K562 (cell line): ENCODE measurements around the gene DNAH17. TPM values are rescaled to one million over a fixed set of nuclear protein-coding genes. Genes with fewer than 3 reads are reported as not detected.

Source experiments
- ATAC-seq: fragments of 200-7000 bp; cut with Tn5 transposase; 3 replicates; pipeline ENCODE4 v1.9.1; 2020; ENCODE audit warnings: moderate library complexity
- BruUV-seq: library from RNA; stranded (reverse); fragments of 400-500 nt; replicated peaks from 2 replicates; lab custom pipeline; 2021; lab: Mats Ljungman, UMichigan
- CTCF ChIA-PET: fragments of 300-600 bp; formaldehyde crosslinking; extraction: SDS; loops from one replicate; lab custom pipeline; 2021; ENCODE audit warnings: low intra/inter-chr PET ratio; lab: Yijun Ruan, JAX
- POLR2A ChIA-PET: fragments of 300-600, 350-650 bp; sonication (Branson Sonifier 250); formaldehyde crosslinking; extraction: SDS; loops from one replicate; lab custom pipeline; 2021; ENCODE audit warnings: antibody characterized with exemption, inconsistent platforms; lab: Yijun Ruan, JAX
- DNase-seq, 4 experiments: peaks; one replicate each; pipeline versions ENCODE4 v3.0.0 to v3.0.0-alpha.2; 2011 to 2018; ENCODE audit warnings: low spot score in 3 of 4, mixed read lengths in 3 of 4; ENCODE audit errors: extremely low read depth in 1 of 4
- FAIRE-seq: peaks from 2 replicates; lab custom pipeline; 2011; peaks lifted over from hg19 to GRCh38; lab: Jason Lieb, UNC
- H2AFZ ChIP-seq: 2 replicates; pipeline ENCODE4 v1.6.0; 2011; ENCODE audit warnings: low read depth, low read length, control low read depth, inconsistent platforms
- H3K27ac ChIP-seq: fragments of 200-600 bp; 3 replicates; pipeline ENCODE4 v1.8.0; 2011; ENCODE audit warnings: low read depth, mild to moderate bottlenecking, control low read depth, inconsistent platforms, low read length, moderate library complexity, mixed read lengths; ENCODE audit errors: extremely low read depth
- H3K27me3 ChIP-seq, 2 experiments: fragments of 300-600 bp in 1 of 2; 2 replicates in 1 of 2; 3 replicates in 1 of 2; pipeline versions ENCODE4 v1.6.0 to v1.8.0; 2011; ENCODE audit warnings: inconsistent platforms in 2 of 2, low read length in 2 of 2, mild to moderate bottlenecking in 1 of 2, mixed read lengths in 1 of 2, moderate library complexity in 1 of 2; ENCODE audit not compliant: control insufficient read depth in 2 of 2, insufficient read depth in 2 of 2
- H3K36me3 ChIP-seq: fragments of 300-600 bp; 3 replicates; pipeline ENCODE4 v1.8.0; 2011; ENCODE audit warnings: mild to moderate bottlenecking, low read length, inconsistent platforms; ENCODE audit not compliant: control insufficient read depth, insufficient read depth
- H3K4me1 ChIP-seq, 2 experiments: fragments of 200-600 bp in 1 of 2; replicated peaks in 1 of 2; 2 replicates in 1 of 2; 3 replicates in 1 of 2; pipeline versions ENCODE4 v1.5.1 to v1.8.0; 2011; ENCODE audit warnings: inconsistent platforms in 2 of 2, low read length in 2 of 2, mild to moderate bottlenecking in 1 of 2, mixed read lengths in 1 of 2, moderate library complexity in 1 of 2; ENCODE audit not compliant: control insufficient read depth in 2 of 2, insufficient read depth in 2 of 2
- H3K4me2 ChIP-seq: 2 replicates; pipeline ENCODE4 v1.6.1; 2011; ENCODE audit warnings: low read length, control low read depth, inconsistent platforms, mixed read lengths; ENCODE audit not compliant: insufficient read depth
- H3K4me3 ChIP-seq: fragments of 200-600 bp; sonication (generic), shearing (Covaris generic); 2 replicates; pipeline ENCODE4 v1.5.1; 2016; ENCODE audit warnings: control low read depth, inconsistent platforms
- H3K79me2 ChIP-seq: fragments of 200-600 bp; 3 replicates; pipeline ENCODE4 v1.8.0; 2011; ENCODE audit warnings: low read length, inconsistent platforms; ENCODE audit not compliant: control insufficient read depth, insufficient read depth
- H3K9ac ChIP-seq, 2 experiments: 2 replicates each; pipeline versions ENCODE4 v1.6.0 to v1.6.1; 2011; ENCODE audit warnings: low read depth in 2 of 2, low read length in 2 of 2, control low read depth in 1 of 2, inconsistent platforms in 1 of 2, mild to moderate bottlenecking in 1 of 2, mixed read lengths in 1 of 2; ENCODE audit not compliant: insufficient read depth in 1 of 2
- H3K9me1 ChIP-seq: one replicate; pipeline ENCODE4 v1.6.0; 2011; ENCODE audit warnings: inconsistent platforms, mild to moderate bottlenecking, low read length, moderate library complexity; ENCODE audit not compliant: control insufficient read depth, insufficient read depth
- H3K9me3 ChIP-seq: replicated peaks from 2 replicates; pipeline ENCODE4 v1.5.1; 2011; ENCODE audit warnings: low read depth, low read length, inconsistent platforms; ENCODE audit not compliant: control insufficient read depth, insufficient read depth
- H4K20me1 ChIP-seq: replicated peaks from 2 replicates; pipeline ENCODE4 v1.6.1; 2011; ENCODE audit warnings: low read length, inconsistent platforms, mixed read lengths; ENCODE audit not compliant: control insufficient read depth, insufficient read depth
- BCL6 ChIP-seq: fragments of 250-450 bp; sonication (Bioruptor Pico); IDR thresholded peaks from 2 replicates; pipeline ENCODE4 v1.4.0; 2020
- BCOR ChIP-seq: fragments of 450-650 bp; IDR thresholded peaks from 2 replicates; pipeline ENCODE4 v1.6.1; 2016
- BRD9 ChIP-seq: fragments of 450-650 bp; IDR thresholded peaks from 2 replicates; pipeline ENCODE4 v1.6.1; 2018; ENCODE audit warnings: low read depth; ENCODE audit not compliant: partially characterized antibody
- DACH1 ChIP-seq: fragments of 450-650 bp; IDR thresholded peaks from 2 replicates; pipeline ENCODE4 v1.6.1; 2018; ENCODE audit not compliant: partially characterized antibody
- ETS2 ChIP-seq: IDR thresholded peaks from 2 replicates; pipeline ENCODE4 v1.6.1; 2016; ENCODE audit warnings: borderline replicate concordance, missing genetic modification characterization, mild to moderate bottlenecking, moderate library complexity, missing compliant biosample characterization; ENCODE audit not compliant: poor library complexity, severe bottlenecking
- ILK ChIP-seq: fragments of 450-650 bp; IDR thresholded peaks from 2 replicates; pipeline ENCODE4 v1.6.1; 2016; ENCODE audit warnings: missing genetic modification characterization, low read depth, mild to moderate bottlenecking, missing compliant biosample characterization, moderate library complexity, borderline replicate concordance
- RBM17 ChIP-seq: fragments of 200-400 bp; formaldehyde crosslinking; IDR thresholded peaks from 2 replicates; pipeline ENCODE4 v1.6.1; 2017; ENCODE audit warnings: low read depth, mild to moderate bottlenecking, low read length, borderline replicate concordance
- SIN3B ChIP-seq: fragments of 450-650 bp; IDR thresholded peaks from 2 replicates; pipeline ENCODE4 v1.6.1; 2017; ENCODE audit warnings: low read depth, mild to moderate bottlenecking, moderate library complexity
- SUPT5H ChIP-seq: fragments of 450-650 bp; IDR thresholded peaks from 2 replicates; pipeline ENCODE4 v1.6.1; 2016
- ZNF347 ChIP-seq: fragments of 450-650 bp; formaldehyde crosslinking; IDR thresholded peaks from 2 replicates; pipeline ENCODE4 v1.4.0; 2020; ENCODE audit warnings: low read depth, mild to moderate bottlenecking, moderate library complexity
- WGBS: fragments of 100-300 bp; shearing (Covaris generic); methylation state at CpG from one replicate; pipeline ENCODE4 v1.1.6; 2016; ENCODE audit warnings: low coverage, mixed read lengths; ENCODE audit not compliant: insufficient coverage; ENCODE audit errors: missing lambda C conversion rate; 5-methylcytosine and 5-hydroxymethylcytosine counted together
- in situ Hi-C: fragments of 300-500 bp; cut with MboI; formaldehyde crosslinking; loops from 4 replicates; pipeline ENCODE4 v1.15.0; 2018; ENCODE audit warnings: inconsistent platforms, mixed read lengths
- intact Hi-C: fragments of 100-400 bp; cut with micrococcal nuclease; formaldehyde crosslinking; loops from 2 replicates; pipeline ENCODE4 v1.14.2; 2022
- polyA plus RNA-seq, 8 experiments: library from polyadenylated mRNA; depleted of rRNA in 4 of 8; stranded (reverse) in 5 of 8; unstranded in 3 of 8; fragments of >200 nt; fragmentation: Nextera tagmentation in 2 of 8; fragmentation: Illumina TruSeq in 1 of 8; extraction: Ambion mirVana in 2 of 8; extraction: Trizol in 1 of 8; gene quantifications; 2 replicates each; pipeline versions ENCODE4 v1.2.1 to v1.2.3, GENCODE V29; 2011 to 2014; ENCODE audit warnings: inconsistent platforms in 1 of 8, missing spikeins in 1 of 8
- total RNA-seq, 7 experiments: library from RNA; depleted of rRNA in 6 of 7; stranded (reverse); fragments of >200 nt in 6 of 7; fragmentation: Illumina TruSeq in 2 of 7; extraction: Trizol in 2 of 7; gene quantifications; 2 replicates each; pipeline versions ENCODE4 v1.2.1 to v1.2.3, GENCODE V29; 2011 to 2021; ENCODE audit warnings: low replicate concordance in 1 of 7
- TF ChIP-seq, protein P1 (sequence below): fragments of 450-650 bp; formaldehyde crosslinking; conservative IDR thresholded peaks from 2 replicates; pipeline ENCODE4 v1.4.0; 2022; ENCODE audit warnings: mild to moderate bottlenecking, missing genetic modification characterization

DNAH17 gene
- total and polyA plus RNA-seq, 9 of the 15 experiments (the other 6 are each of a cell fraction or from before 2014, with no cell fraction given) = under 0.01 to 0.06 (median 0.03) TPM; not detected in 5

DNA sequence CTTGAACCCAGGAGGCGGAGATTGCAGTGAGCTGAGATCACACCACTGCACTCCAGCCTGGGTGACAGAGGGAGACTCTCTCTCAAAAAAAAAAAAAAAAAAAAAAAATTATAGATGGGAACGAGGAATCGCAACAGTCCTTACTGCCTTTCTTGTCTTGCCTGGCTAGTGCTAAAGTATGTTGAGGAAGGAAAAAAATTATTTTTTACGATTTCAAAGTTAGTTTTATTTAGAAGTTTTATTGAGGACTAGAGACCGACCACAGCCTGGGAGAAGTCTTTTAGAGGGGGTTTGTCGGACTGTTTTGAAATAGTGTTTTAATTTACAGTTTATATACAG, 15.8 kb upstream of the DNAH17 start:
- H3K9me3 ChIP-seq = no peaks in the 10 kb centered on the region
- H3K4me1 ChIP-seq = peaks cover 0 to 4% of the 10 kb centered on the region in 2 experiments; a peak in 4 of 5 replicates
- H3K9me1 ChIP-seq = no peaks in the 10 kb centered on the region
- BruUV-seq = no TSS peak
- H3K4me3 ChIP-seq = no peak overlapping the region
- H3K79me2 ChIP-seq = no peaks in the 10 kb centered on the region
- ChIA-PET POLR2A (interaction anchor here (0.8 to 0.9 kb wide), 2 partner anchors 9 kb away, joined by 3 read pairs; no protein-coding TSS in a partner anchor), CTCF (no interaction called here)
- FAIRE-seq (no peak), DNase-seq (no peak), ATAC-seq (no peak)
- no peak overlapping the region for H3K9ac ChIP-seq
- no peak overlapping the region for H2AFZ ChIP-seq
- peaks cover 14 to 38% of the 10 kb centered on the region in 2 experiments; a peak in 4 of 5 replicates for H3K27me3 ChIP-seq
- WGBS = 52% methylated on average over 5 of the region's 6 CpGs
- in situ Hi-C loops = no loop called here
- no peak overlapping the region for H3K4me2 ChIP-seq
- intact Hi-C loops = no loop called here
- no peak overlapping the region for H3K27ac ChIP-seq
- TF ChIP-seq ILK (tag) (no peak), SUPT5H (no peak), BRD9 (no peak), ETS2 (no peak)
- H4K20me1 ChIP-seq = no peaks in the 10 kb centered on the region; the same call in 1 of the 2 replicates
- no peaks in the 10 kb centered on the region for H3K36me3 ChIP-seq

DNA sequence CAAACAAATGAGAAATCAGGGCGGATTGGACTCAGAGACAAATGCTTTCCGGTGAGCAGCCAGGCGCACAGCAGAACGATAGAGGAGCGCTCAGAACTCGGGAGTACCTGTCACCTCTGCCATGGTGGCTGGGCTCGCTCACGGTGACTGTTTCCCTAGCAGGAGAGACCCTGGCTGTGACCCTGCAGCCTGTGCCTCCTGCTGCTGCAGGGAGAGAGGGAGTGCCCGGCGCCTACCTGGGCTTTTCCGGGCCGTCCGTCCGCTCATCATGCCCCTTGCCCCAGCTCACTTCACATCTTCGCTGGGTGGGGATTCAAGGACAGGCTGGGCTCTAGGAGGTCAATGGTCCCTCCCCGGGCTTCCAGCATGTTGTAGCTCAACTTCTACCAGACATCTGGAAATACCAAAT, 14.1 kb upstream of the DNAH17 start:
- in situ Hi-C loops = no loop called here
- Histone ChIP-seq H3K4me1 (peaks cover 0 to 4% of the 10 kb centered on the region in 2 experiments; a peak in 3 of 5 replicates), H3K36me3 (no peaks in the 10 kb centered on the region), H3K9me1 (no peaks in the 10 kb centered on the region), H2AFZ (no peak overlapping the region), H3K4me3 (no peak overlapping the region), H3K27ac (no peak overlapping the region), H3K9ac (no peak overlapping the region), H3K27me3 (peaks cover 20 to 51% of the 10 kb centered on the region in 2 experiments; a peak in 4 of 5 replicates), H3K4me2 (no peak overlapping the region), H3K79me2 (no peaks in the 10 kb centered on the region), H3K9me3 (no peaks in the 10 kb centered on the region), H4K20me1 (no peaks in the 10 kb centered on the region; the same call in 1 of the 2 replicates)
- WGBS = 52% methylated on average over 10 of the region's 16 CpGs
- intact Hi-C loops = no loop called here
- ChIA-PET POLR2A (interaction anchor here (0.8 kb wide), 1 partner anchor 304 kb away, joined by 3 read pairs; no protein-coding TSS in a partner anchor), CTCF (no interaction called here)
- FAIRE-seq (no peak), DNase-seq (no peak), ATAC-seq (no peak)
- no peak for TF ChIP-seq RBM17
- TF ChIP-seq BCL6 (CRISPR knock-in tag) = no peak
- no peak for TF ChIP-seq DACH1
- TF ChIP-seq, protein P1, sequence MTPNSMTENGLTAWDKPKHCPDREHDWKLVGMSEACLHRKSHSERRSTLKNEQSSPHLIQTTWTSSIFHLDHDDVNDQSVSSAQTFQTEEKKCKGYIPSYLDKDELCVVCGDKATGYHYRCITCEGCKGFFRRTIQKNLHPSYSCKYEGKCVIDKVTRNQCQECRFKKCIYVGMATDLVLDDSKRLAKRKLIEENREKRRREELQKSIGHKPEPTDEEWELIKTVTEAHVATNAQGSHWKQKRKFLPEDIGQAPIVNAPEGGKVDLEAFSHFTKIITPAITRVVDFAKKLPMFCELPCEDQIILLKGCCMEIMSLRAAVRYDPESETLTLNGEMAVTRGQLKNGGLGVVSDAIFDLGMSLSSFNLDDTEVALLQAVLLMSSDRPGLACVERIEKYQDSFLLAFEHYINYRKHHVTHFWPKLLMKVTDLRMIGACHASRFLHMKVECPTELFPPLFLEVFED = no peak
- TF ChIP-seq ZNF347 (CRISPR knock-in tag) = no peak
- no peak for TF ChIP-seq SIN3B
- TF ChIP-seq BCOR = no peak
- TF ChIP-seq, all 486 proteins: peak for 0
- BruUV-seq = no TSS peak
